ENCODE data around the gene MEAK7.
"Not testable (repeated sequence)": the region's sequence is repeated elsewhere in the genome, so short reads cannot be mapped to it uniquely, and the experiment has no call there.

MEAK7 gene

DNA sequence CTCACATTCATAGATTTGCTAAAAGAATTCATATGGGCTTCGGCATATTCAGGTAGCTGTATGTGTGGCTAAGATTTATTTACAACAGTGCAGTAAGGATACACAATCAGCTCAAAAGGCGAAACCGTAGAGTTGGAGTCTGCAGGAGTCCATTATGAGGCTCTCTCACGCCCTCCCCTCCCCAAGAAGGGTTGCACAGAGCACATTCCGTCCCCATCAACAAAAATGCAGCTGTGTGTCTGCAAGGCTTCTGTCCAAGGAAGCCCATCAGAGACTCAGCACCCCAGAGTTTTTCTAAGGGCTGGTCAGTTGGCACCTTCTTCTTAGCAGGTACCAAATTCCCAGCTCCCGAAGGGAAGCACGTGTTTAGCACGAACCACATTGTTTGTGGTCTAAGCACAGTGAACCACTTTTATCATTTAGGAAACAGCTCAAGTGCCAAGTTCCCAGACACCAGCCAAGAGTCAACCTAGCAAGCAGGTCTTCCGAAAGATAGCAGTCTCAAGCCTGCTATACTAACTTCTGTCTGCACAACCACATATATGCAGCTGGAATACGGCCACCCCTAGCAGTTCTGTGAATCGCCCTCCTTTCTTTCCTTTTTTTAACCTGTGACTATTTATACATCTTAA, 28.5 kb upstream of the MEAK7 start:
- no peak for DNase-seq

GRCh38 chr16:84532291-84532724, 27.8 kb upstream of the MEAK7 start:
- DNase-seq = no peak

DNA sequence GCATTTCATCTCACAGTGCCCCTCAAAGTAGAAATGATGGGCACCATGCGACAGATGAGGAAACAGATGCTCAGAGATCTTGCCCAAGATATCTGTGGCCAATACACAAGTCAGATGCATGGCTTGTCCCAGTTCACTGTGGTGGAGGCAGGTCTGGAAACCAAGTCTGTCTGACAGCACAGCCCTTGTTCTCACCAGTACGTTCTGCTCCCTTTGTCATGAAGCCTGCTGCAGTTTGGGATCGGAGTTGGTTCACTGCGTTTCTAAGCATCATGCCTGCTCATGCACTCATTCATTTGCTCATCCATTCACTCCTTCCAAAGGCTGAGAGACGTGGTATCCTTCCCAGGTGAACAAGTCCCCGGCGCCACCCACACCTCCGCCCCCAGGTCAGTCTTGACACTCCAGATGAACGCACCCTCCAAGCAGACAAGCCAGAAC, 27.2 kb upstream of the MEAK7 start:
- no peak for DNase-seq

GRCh38 chr16:84530590-84530989, 26.1 kb upstream of the MEAK7 start:
- no peak for DNase-seq

DNA sequence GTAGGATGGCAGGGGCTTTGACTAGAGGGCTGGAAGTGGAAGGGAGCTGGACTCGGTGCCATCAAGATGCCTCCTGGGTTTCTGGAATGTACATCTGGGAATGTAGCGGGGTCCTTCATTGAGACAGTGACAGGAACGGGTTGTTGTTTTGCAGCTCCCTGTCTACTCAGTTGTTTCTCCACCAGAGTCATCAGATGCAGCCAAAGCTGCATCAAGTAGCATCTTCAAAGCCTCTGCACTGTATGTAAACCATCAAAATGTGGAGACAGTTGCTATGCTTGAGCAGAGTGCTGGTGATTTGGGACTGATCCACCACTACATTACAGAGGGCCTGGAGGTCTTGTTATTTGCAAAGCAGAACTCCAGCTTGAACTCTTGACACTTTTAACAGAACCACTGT, 25.1 kb upstream of the MEAK7 start:
- no peak for DNase-seq

- DNase-seq = no peak
Measured at GRCh38 chr16:84528322-84528721, 23.9 kb upstream of the MEAK7 start.

DNA sequence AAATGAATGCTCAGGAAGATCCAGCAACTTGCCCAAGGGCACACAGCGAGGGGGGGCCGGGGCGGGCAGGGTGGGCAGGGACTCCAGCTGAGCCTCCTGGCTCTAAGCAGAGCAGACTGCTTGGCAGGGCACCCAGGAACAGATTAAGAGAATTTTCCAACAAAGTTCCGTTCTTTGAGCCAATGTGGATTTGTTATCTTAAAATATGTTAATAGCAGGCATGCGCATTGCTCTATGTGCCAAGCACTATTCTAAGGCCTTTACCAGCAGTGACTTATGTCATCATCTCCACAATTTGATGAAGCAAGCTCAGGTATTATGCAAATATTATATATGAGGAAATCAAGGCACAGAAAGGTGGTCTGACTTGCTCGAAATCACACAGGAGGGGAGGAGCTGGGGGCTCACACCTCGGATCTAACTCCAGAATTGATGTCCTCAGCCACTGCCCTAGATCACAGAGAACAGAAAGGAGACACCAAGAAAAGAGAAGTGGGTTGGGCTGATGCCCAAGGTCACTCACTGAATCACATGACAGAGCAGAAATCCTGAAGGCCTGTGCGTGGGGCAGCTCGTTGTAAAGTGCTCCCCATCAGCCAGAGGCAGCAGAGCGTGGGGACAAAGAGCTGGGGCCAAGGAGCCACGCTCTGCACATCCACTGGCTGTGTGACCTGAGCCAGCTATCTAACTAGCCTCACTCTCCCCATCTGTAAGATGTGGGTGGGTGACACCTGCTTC, 23.2 kb upstream of the MEAK7 start:
- DNase-seq = no peak

DNA sequence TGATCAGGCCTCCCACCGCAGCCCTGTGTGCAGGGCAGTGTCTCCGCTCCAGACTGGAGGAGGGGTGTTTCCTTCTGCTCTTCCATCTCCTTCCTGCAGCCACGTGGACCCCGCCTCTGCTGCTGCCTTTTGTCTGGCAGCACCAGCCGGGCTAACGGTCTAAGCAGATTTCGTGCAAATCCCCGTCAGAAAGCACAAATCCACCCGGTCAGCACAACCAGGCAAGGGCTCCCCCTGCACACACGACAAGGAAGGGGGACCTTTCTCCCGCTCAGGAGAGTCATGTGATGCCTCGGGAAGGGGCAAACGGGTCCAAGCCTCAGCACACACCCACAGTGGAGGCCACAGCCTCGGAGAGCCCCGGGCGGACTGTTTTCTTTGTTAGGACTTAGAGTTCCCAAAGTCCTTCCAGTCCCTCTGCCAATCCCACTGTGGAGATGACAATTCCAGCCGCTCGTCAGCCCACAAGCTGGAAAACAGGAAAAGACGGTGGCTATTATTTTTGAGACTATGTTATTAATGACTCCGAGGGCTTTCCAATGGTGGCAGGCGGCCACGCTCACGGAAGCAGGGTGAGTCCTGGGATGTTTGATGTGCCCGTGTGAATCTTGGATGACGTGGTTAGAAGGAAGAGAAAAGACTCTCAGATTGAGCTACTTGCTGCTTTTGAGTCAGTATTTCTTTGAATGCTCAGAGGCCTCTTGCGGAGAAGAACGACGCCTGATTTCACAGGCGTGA, 22.5 kb upstream of the MEAK7 start:
- no peak for DNase-seq

DNA sequence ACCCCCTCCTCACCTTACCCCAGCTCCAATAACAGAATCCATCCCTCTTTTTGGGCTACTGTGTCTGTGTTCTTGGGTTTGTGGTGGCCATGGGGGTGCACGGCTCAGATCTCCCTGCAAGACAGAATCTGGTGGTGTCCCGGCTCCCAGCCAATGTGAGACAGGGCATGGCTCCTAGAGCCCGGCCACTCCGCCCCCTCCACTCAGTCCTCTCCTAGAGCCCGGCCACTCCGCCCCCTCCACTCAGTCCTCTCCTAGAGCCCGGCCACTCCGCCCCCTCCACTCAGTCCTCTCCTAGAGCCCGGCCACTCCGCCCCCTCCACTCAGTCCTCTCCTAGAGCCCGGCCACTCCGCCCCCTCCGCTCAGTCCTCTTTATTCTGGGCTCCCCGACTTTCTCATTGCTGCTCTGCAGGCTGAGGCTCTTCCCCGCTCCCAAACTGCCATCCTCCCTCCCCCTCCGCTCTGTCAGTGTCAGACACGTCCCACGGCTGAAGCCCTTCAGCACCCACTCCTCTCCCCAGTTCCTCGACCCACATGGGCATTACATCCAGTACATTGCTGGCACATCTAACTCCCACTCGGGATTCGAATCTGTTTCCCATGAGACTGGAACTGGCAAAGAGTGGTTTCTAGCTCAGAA, 20.6 kb upstream of the MEAK7 start:
- not testable (repeated sequence) for DNase-seq

DNA sequence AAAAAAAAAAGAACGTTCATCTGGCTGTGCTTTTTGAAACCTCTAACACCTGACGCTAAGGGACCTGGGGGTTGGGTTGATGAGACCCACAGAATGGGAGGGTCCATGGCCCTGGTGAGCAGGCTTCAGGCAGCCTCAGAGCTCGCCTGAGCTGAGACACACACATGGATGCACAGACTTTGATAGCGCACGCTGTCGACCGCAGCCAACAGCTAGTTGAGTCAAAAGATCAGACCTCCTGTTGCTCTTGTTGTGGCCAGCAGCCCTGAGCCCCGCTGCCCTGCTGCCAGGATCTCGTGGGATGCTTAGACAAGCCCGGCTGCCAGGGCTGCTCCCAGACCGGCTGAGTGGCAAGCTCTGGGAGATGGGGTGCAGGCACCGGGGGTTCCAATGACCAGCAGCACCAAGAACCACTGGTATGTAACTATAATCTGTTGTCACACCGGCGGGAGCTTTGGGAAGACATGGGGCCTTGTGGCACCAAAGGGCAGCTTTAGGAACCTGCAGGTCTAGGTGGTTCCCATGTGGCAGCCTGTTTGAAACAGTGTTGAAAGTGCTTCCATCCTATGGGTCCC, 20.0 kb upstream of the MEAK7 start:
- no peak for DNase-seq

DNA sequence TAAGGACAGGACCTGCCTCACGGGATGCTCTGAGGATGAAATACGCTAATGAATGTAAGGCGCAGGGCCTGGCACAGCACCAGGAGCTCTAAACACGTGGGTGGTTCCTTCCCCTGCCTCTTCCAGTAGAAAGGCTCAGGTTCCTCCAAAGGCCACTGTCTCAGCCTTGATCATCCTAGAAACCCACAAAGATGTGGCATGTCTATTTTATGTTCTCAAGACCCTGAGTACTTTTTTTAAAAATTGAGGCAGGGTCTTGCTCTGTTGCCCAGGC, 17.0 kb upstream of the MEAK7 start:
- peak; percentile 67 for DNase-seq

DNA sequence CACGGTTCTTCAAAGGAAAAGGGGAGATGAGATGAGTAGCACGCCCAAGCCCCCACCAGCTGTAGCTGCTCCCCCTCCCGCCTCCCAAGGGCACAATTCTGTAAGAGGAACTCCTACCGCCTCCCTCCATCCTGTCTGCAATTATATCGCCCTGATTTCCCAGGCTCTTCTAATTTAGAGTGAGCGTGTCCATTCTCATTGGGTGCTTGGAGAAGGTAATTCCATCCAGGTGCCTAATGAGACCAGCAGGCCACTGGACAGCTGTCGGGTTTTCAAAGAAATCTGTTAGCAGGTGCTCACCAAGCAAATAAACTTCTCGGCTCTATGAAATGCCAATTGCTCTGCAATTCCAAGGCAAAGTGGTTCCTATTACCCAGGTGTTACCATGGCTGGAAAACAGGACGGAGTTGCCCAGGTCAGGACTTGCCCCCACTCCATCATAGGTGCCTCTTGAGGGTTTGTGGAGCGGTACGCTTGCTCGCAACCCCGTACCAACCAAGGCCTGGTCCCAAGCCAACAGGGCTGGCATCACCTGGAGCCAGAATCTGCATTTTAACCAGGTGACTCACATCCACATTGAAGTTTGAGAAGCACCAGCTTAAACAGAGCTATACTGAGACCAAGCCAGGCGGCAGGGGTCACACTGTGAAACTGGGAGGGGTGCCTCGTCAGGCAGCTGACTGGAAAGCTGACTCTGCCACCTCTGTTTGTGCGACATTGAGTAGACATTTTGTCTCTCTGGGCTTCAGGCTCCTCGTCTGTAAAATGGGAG, 16.5 kb upstream of the MEAK7 start:
- peak; percentile 95 for DNase-seq

DNA sequence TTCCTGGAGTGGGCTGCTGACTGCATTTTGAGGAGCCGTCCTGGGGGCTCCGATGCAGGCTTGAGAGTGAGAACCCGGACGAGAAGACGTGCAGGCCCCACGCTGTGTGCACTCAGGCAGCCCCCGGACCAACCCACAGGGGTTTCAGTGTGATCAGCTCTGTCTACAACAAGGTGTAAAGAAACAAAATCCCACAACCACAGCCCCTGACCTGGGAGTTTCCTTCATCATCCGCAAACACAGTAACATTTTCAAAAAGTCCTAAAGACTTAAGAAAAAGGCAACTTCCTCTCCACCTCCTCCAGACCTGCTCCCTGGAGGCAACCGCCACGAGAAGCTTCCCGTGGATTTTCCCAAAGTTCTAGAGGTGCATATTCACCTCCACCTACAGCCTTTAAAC, 15.4 kb upstream of the MEAK7 start:
- no peak for DNase-seq

DNA sequence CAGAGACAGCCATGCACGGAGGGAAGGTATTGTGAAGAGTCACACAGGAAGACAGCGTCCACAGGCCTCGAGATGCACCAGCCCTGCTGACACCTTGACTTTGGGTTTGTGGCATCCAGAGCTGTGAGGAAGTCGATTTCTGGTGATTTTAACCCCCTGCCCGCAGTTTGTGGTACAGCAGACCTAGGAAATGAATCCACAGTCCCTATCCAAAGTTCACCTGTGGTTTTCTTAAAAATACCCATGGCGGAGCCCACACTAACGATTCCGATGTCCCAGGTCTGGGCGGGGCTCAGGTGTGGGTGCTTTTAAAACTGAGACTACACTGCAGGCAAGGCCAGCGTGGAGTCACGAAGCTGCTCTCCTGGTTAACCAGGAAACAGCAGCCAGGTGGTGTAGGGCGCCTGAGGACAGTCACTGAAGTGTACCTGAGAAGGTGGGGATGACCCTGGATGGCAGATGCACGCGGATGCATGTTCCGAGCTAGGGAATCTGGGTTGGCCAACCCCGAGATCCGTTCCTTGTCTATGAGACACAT, 14.4 kb upstream of the MEAK7 start:
- no peak for DNase-seq

- DNase-seq = not testable (repeated sequence)
Measured at GRCh38 chr16:84518220-84518619, 13.8 kb upstream of the MEAK7 start.

DNA sequence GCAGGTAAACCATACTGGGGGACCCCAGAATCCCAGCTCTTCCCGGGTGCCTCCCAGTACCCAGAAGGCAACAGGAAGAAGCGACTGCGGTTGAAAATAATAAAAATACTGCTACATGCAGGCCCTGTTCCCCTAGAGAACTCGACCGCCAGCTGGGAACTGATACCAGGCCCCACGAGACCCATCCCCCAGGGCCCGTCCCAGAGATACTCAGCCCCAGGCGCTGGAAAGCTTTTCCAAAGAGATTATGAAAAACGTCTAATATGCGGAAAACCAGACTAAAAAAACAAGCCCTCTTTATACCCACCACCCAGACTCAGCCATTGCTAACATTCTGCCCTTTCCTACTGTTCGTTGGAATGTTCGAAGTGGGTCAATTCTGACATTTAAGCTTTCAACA, 12.9 kb upstream of the MEAK7 start:
- DNase-seq = no peak

GRCh38 chr16:84514874-84515835, 10.7 kb upstream of the MEAK7 start:
- DNase-seq = no peak

GRCh38 chr16:84514295-84514873, 9.9 kb upstream of the MEAK7 start:
- no peak for DNase-seq

DNA sequence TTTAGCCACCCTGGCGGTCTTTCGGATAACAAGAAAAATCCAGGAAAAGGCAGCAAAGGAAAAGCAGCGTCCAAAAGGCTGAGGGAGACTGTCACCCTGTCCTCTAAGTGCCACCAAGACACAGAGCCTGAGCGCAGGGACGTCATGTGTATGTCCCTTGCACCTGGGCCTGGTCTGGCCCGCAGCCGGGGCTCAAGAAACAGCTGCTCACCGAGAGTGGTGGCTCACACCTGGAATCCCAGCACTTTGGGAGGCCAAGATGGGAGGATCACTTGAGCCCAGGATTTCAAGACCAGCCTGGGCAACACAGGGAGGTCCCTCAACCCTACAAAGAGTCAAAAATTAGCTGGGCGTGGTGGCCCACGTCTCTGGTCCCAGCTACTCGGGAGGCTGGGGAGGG, 9.2 kb upstream of the MEAK7 start:
- DNase-seq = no peak

DNA sequence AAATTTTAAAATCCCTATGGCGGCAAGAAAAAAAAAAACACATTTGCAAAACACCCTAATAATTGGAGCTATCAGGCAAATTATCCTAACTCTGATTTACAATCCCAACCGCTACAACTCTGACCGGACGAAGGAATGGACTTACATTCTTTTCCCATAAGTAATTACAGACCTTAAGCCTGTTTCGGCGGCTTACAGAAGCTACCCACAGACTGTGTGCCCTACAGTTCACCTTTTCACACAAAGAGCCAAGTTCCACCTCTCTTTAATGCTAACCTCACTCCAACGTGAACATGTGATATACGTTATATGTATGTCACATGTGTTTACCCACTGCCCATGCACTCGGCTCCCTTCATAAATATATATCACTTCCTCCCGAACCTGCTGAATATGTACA, 8.7 kb upstream of the MEAK7 start:
- DNase-seq = no peak

DNA sequence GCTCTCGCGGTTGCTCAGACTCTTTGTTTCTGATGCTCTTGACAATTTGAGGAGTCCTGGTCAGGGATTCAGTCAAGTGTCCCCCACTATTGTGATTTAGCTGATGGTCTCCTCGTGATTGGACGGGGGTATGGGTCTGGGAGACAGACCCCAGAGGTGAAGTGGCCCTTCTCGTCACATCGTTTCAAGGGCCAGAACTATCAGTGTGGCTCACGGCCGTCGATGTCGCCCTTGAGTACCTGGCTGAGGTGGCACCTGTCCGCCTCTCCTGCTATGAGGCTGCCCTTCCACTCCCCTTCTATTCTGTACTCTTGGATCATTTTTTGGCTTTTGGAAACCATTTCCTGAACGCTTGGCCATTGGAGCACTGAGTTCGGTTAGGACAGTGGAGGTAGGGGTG, 7.4 kb upstream of the MEAK7 start:
- no peak for DNase-seq

Measured in NCI-H1436 treated with DMSO at 0.1 percent for 48 hours (cell line).